OCI-LY7 (cell line): ENCODE measurements around the gene CSTB. TPM values are rescaled to one million over a fixed set of nuclear protein-coding genes. Genes with fewer than 3 reads are reported as not detected.

Experiments
- BruUV-seq: library from RNA; stranded (reverse); fragments of 400-500 nt; replicated peaks from 2 replicates; lab custom pipeline; 2021; lab: Mats Ljungman, UMichigan
- CTCF ChIA-PET: fragments of 300-600 bp; sonication (Branson Sonifier 250); formaldehyde crosslinking; loops from one replicate; lab custom pipeline; 2022; ENCODE audit warnings: antibody characterized with exemption; ENCODE audit not compliant: unreplicated experiment; lab: Charles Lee
- POLR2A ChIA-PET: fragments of 300-600 bp; sonication (Branson Sonifier 250); formaldehyde crosslinking; loops from one replicate; lab custom pipeline; 2022; ENCODE audit warnings: antibody characterized with exemption; lab: Charles Lee
- DNase-seq: peaks from one replicate; pipeline ENCODE4 v3.0.0-alpha.2; 2015; ENCODE audit warnings: low spot score
- H2AFZ ChIP-seq: fragments of 200-600 bp; sonication (generic), shearing (Covaris generic); 2 replicates; pipeline ENCODE4 v1.6.1; 2014; ENCODE audit warnings: mild to moderate bottlenecking, antibody characterized with exemption, low read length, moderate library complexity
- H3K27ac ChIP-seq: fragments of 200-600 bp; sonication (generic); 2 replicates; pipeline ENCODE4 v1.5.1; 2014; ENCODE audit warnings: mixed run types, low read depth, mild to moderate bottlenecking, moderate library complexity, low read length, inconsistent platforms; ENCODE audit not compliant: poor library complexity, severe bottlenecking
- H3K36me3 ChIP-seq: fragments of 200-600 bp; sonication (generic); 2 replicates; pipeline ENCODE4 v1.6.1; 2014; ENCODE audit warnings: mild to moderate bottlenecking, antibody characterized with exemption, low read length, moderate library complexity, mixed read lengths; ENCODE audit not compliant: insufficient read depth
- H3K4me1 ChIP-seq: fragments of 200-600 bp; sonication (generic); 2 replicates; pipeline ENCODE4 v1.5.1; 2014; ENCODE audit warnings: mild to moderate bottlenecking, low read length; ENCODE audit not compliant: insufficient read depth, poor library complexity, severe bottlenecking
- H3K4me2 ChIP-seq: fragments of 200-600 bp; sonication (generic); 2 replicates; pipeline ENCODE4 v1.6.1; 2014; ENCODE audit warnings: mild to moderate bottlenecking, low read length
- H3K4me3 ChIP-seq: fragments of 200-600 bp; sonication (generic); 2 replicates; pipeline ENCODE4 v1.5.1; 2014; ENCODE audit warnings: mild to moderate bottlenecking, low read depth, low read length; ENCODE audit not compliant: poor library complexity, severe bottlenecking
- H3K79me2 ChIP-seq: fragments of 200-600 bp; sonication (generic); 2 replicates; pipeline ENCODE4 v1.6.1; 2016; ENCODE audit warnings: low read depth, mild to moderate bottlenecking, low read length, moderate library complexity, mixed read lengths; ENCODE audit not compliant: insufficient read depth
- H3K9me2 ChIP-seq: fragments of 200-600 bp; sonication (generic); 2 replicates; pipeline ENCODE4 v1.6.1; 2016; ENCODE audit warnings: mild to moderate bottlenecking, low read length, mixed read lengths; ENCODE audit not compliant: insufficient read depth
- H3K9me3 ChIP-seq: fragments of 200-600 bp; sonication (generic); 2 replicates; pipeline ENCODE4 v1.6.1; 2014; ENCODE audit warnings: mild to moderate bottlenecking, mixed run types, low read length, mixed read lengths
- H4K20me1 ChIP-seq: fragments of 200-600 bp; sonication (generic); 2 replicates; pipeline ENCODE4 v1.6.1; 2014; ENCODE audit warnings: mild to moderate bottlenecking, antibody characterized with exemption, low read length, moderate library complexity, mixed read lengths; ENCODE audit not compliant: insufficient read depth
- EZH2phosphoT487 ChIP-seq: fragments of 200-600 bp; sonication (generic); IDR thresholded peaks from 2 replicates; pipeline ENCODE4 v1.6.1; 2018; ENCODE audit warnings: low read depth, borderline replicate concordance, mild to moderate bottlenecking, mixed run types, antibody characterized with exemption, low read length, moderate library complexity, mixed read lengths
- intact Hi-C: fragments of 100-400 bp; cut with micrococcal nuclease; formaldehyde crosslinking; loops from one replicate; pipeline ENCODE4 v1.10.0; 2022; ENCODE audit not compliant: unreplicated experiment
- total RNA-seq, 2 experiments: library from RNA; depleted of rRNA in 1 of 2; stranded (reverse); fragments of >200 nt in 1 of 2; shearing (Covaris generic) in 1 of 2; gene quantifications; 2 replicates each; pipeline ENCODE4 v1.2.3, GENCODE V29; 2014 to 2022
- TF ChIP-seq, protein P1 (sequence below): fragments of 200-600 bp; sonication (generic); conservative IDR thresholded peaks from 2 replicates; pipeline ENCODE4 v1.5.1; 2014; ENCODE audit warnings: mild to moderate bottlenecking, antibody characterized with exemption, low read length, moderate library complexity, mixed read lengths

Gene CSTB
- total RNA-seq, 2 experiments from 2014 or later = 15.6 to 33.3 TPM

GRCh38 chr21:43737158-43737950, 38.8 kb downstream of the CSTB start:
- H4K20me1 ChIP-seq = no peaks in the 10 kb centered on the region
- no TSS peak for BruUV-seq
- H3K4me2 ChIP-seq = no peak overlapping the region
- CTCF ChIA-PET = interaction anchor here (0.5 kb wide), 1 partner anchor 27 kb away, joined by 4 read pairs; no protein-coding TSS in a partner anchor
- no peaks in the 10 kb centered on the region for H3K4me1 ChIP-seq
- no peak for DNase-seq
- H3K36me3 ChIP-seq = 0 out of 2 replicates have a peak, but pooled peaks cover 3% of the 10 kb centered on the region
- H3K27ac ChIP-seq = no peak overlapping the region
- no peaks in the 10 kb centered on the region for H3K9me3 ChIP-seq
- TF ChIP-seq EZH2phosphoT487 = no peak
- TF ChIP-seq, protein P1, sequence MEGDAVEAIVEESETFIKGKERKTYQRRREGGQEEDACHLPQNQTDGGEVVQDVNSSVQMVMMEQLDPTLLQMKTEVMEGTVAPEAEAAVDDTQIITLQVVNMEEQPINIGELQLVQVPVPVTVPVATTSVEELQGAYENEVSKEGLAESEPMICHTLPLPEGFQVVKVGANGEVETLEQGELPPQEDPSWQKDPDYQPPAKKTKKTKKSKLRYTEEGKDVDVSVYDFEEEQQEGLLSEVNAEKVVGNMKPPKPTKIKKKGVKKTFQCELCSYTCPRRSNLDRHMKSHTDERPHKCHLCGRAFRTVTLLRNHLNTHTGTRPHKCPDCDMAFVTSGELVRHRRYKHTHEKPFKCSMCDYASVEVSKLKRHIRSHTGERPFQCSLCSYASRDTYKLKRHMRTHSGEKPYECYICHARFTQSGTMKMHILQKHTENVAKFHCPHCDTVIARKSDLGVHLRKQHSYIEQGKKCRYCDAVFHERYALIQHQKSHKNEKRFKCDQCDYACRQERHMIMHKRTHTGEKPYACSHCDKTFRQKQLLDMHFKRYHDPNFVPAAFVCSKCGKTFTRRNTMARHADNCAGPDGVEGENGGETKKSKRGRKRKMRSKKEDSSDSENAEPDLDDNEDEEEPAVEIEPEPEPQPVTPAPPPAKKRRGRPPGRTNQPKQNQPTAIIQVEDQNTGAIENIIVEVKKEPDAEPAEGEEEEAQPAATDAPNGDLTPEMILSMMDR = no peak
- intact Hi-C loops = no loop called here
- no peak overlapping the region for H2AFZ ChIP-seq
- no peaks in the 10 kb centered on the region for H3K79me2 ChIP-seq
- H3K4me3 ChIP-seq = no peak overlapping the region
- H3K9me2 ChIP-seq = no peaks in the 10 kb centered on the region
- POLR2A ChIA-PET = no interaction called here

DNA sequence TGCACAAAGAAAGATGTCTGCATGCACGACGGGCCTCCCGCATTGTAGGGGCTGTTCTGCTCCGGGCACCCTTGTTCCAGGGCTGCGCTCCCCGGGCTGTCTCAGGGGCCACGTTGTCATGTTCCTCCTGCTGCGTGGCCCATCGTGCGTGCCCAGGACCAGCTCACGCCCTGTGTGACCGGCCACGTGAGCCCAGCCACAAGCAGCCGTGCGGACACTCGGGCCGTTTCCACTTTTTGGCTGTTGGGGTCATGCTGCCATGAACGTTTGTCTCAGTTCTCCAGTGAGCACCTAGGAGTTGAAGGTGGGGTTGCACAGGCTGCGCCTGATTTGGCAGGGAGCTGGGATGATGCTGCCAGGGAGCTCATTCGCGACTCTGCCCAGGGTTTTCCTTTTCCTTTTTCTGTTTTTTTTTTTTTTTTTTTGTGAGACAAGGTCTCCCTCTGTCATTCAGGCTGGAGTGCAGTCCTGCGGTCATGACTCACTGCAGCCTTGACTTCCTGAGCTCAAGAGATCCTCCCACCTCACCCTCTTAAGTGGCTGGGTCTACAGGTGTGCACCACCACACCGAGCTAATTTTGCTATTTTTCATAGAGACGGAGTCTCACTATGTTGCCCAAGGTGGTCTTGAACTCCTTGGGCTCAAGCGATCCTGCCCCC, 39.8 kb downstream of the CSTB start:
- intact Hi-C loops = no loop called here
- Histone ChIP-seq H3K4me2 (no peak overlapping the region), H3K4me3 (no peak overlapping the region), H3K36me3 (0 out of 2 replicates have a peak, but pooled peaks cover 3% of the 10 kb centered on the region), H4K20me1 (no peaks in the 10 kb centered on the region), H2AFZ (no peak overlapping the region), H3K9me3 (no peaks in the 10 kb centered on the region), H3K79me2 (no peaks in the 10 kb centered on the region), H3K27ac (no peak overlapping the region), H3K4me1 (no peaks in the 10 kb centered on the region), H3K9me2 (no peaks in the 10 kb centered on the region)
- DNase-seq = no peak
- no peak for TF ChIP-seq EZH2phosphoT487
- TF ChIP-seq, protein P1 = no peak
- POLR2A ChIA-PET = no interaction called here
- BruUV-seq = no TSS peak
- CTCF ChIA-PET = no interaction called here
